Vagina (tissue), 2 donors: ENCODE results near the gene ONECUT2.

Source experiments
- CTCF ChIP-seq, 3 experiments: fragments of 450-650 bp in 2 of 3; fragments of 200-600 bp in 1 of 3; sonication (generic) in 1 of 3; IDR thresholded peaks; one replicate each; pipeline ENCODE4 v1.5.1; 2017 to 2019; ENCODE audit warnings: antibody characterized with exemption in 3 of 3, mild to moderate bottlenecking in 2 of 3, moderate library complexity in 2 of 3
- POLR2A ChIP-seq, 2 donors: fragments of 450-650 bp; IDR thresholded peaks; one replicate each; pipeline ENCODE4 v1.6.1; 2017; ENCODE audit warnings: antibody characterized with exemption in 2 of 2, mild to moderate bottlenecking in 2 of 2, moderate library complexity in 2 of 2
- POLR2AphosphoS5 ChIP-seq, 2 donors: sonication (generic); formaldehyde crosslinking; IDR thresholded peaks; one replicate each; pipeline ENCODE4 v1.9.0; 2017; ENCODE audit warnings: antibody characterized with exemption in 2 of 2, mild to moderate bottlenecking in 2 of 2, low read depth in 1 of 2; ENCODE audit not compliant: insufficient read depth in 1 of 2

GRCh38 chr18:57431002-57431382 lies 4.2 kb upstream of the ONECUT2 start:
- no peak for TF ChIP-seq CTCF (IDR thresholded peaks at IDR 0.05)
- no peak for TF ChIP-seq POLR2A (IDR thresholded peaks at IDR 0.05)
- TF ChIP-seq POLR2AphosphoS5 (IDR thresholded peaks at IDR 0.05; ENCODE audit: insufficient read depth in 1 of 2, low read depth in 1 of 2): no peak
